Cardiac fibroblast (primary cell): ENCODE results near the gene TEKTIP1.

Experiments used
- DNase-seq, 2 donors: peaks; one replicate each; pipeline versions ENCODE4 v3.0.0 to v3.0.0-alpha.2; 2010; ENCODE audit warnings: low read depth in 2 of 2
- H3K4me3 ChIP-seq, 2 donors: replicated peaks in 1 of 2; 1 replicate in 1 of 2; 2 replicates in 1 of 2; pipeline ENCODE4 v1.5.1; 2011; ENCODE audit warnings: low read depth in 2 of 2, low read length in 2 of 2, mild to moderate bottlenecking in 2 of 2, moderate library complexity in 1 of 2
- TF ChIP-seq, protein P1 (sequence below): IDR thresholded peaks from one replicate; pipeline ENCODE4 v1.5.1; 2011; ENCODE audit warnings: low read depth, mild to moderate bottlenecking, low read length, inconsistent platforms

Gene TEKTIP1

GRCh38 chr19:3546119-3546518 is 7.1 kb downstream of the TEKTIP1 start:
- no peak for DNase-seq
- H3K4me3 ChIP-seq: no peak overlapping the region

GRCh38 chr19:3547301-3547731 is 8.3 kb downstream of the TEKTIP1 start:
- DNase-seq: no peak
- no peak overlapping the region for H3K4me3 ChIP-seq
- TF ChIP-seq, protein P1, sequence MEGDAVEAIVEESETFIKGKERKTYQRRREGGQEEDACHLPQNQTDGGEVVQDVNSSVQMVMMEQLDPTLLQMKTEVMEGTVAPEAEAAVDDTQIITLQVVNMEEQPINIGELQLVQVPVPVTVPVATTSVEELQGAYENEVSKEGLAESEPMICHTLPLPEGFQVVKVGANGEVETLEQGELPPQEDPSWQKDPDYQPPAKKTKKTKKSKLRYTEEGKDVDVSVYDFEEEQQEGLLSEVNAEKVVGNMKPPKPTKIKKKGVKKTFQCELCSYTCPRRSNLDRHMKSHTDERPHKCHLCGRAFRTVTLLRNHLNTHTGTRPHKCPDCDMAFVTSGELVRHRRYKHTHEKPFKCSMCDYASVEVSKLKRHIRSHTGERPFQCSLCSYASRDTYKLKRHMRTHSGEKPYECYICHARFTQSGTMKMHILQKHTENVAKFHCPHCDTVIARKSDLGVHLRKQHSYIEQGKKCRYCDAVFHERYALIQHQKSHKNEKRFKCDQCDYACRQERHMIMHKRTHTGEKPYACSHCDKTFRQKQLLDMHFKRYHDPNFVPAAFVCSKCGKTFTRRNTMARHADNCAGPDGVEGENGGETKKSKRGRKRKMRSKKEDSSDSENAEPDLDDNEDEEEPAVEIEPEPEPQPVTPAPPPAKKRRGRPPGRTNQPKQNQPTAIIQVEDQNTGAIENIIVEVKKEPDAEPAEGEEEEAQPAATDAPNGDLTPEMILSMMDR: peak; percentile 76

More at GRCh38 chr19:3546119-3546518, 7.1 kb downstream of the TEKTIP1 start:
- TF ChIP-seq, protein P1: no peak

- DNase-seq: no peak
- H3K4me3 ChIP-seq: no peak overlapping the region
- TF ChIP-seq, protein P1: no peak
These were observed 8.9 kb downstream of the TEKTIP1 start for GRCh38 chr19:3547767-3548282.

GRCh38 chr19:3548606-3549005 is 9.6 kb downstream of the TEKTIP1 start:
- TF ChIP-seq, protein P1: no peak
- no peak for DNase-seq
- no peak overlapping the region for H3K4me3 ChIP-seq

DNA sequence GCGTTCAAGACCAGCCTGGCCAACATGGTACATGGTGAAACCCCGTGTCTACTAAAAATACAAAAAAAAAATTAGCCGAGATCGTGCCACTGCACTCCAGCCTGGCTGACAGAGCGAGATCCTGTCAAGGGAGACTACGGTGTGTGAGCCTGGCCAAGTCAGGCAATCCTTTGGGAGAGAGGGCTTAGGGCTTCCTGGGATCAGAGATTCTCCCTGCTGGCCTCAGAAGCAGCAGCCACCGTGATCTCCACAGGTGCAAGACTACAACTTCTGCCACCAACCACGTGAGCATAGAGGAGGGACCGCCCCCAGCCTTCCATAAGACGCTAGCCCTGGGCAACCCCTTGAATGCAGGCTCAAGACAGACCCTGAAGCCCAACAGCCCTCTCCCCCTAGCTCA is 10.8 kb downstream of the TEKTIP1 start:
- H3K4me3 ChIP-seq: no peak overlapping the region
- TF ChIP-seq, protein P1: no peak
- DNase-seq: no peak

GRCh38 chr19:3550947-3551791 is 12.2 kb downstream of the TEKTIP1 start:
- TF ChIP-seq, protein P1: no peak
- no peak for DNase-seq
- no peak overlapping the region for H3K4me3 ChIP-seq
